Loucy (cell line): ENCODE results near the gene NMUR1.

Source experiments
- CTCF ChIP-seq: fragments of 200-600 bp; sonication (generic); conservative IDR thresholded peaks from 2 replicates; pipeline ENCODE4 v1.5.1; 2014; ENCODE audit warnings: mild to moderate bottlenecking, antibody characterized with exemption, low read length
- EZH2phosphoT487 ChIP-seq: fragments of 200-600 bp; IDR thresholded peaks from 2 replicates; pipeline ENCODE4 v1.6.1; 2018; ENCODE audit warnings: antibody characterized with exemption, mild to moderate bottlenecking, moderate library complexity, borderline replicate concordance

DNA sequence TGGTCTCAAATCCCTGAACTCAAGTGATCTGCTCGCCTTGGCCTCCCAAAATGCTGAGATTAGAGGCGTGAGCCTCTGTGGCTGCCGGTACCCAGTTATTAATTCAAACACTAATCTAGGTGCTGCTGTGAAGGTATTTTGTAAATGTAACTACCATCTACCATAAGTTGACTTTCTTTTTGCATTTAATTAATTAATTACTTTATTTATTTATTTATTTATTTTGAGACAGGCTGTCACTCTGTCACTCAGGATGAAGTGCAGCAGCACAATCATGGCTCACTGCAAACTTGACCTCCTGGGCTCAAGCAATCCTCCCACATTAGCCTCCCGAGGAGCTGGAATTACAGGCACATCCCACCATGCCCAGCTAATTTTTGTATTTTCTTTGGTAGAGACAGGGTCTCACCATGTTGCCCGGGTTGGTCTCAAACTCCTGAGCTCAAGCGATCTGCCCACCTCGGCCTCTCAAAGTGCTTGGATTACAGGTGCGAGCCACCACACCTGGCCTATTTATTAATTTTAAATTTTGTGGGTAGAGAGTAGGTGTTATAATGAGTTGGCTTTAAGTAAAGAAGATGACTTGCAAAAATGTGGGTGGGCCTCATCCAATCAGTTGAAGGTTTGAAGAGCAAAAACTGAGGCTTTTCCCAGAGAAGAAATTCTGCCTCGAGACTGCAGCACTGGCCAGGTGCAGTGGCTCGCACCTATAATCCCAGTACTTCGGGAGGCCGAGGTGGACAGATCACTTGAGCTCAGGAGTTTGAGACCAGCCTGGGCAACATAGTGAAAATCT lies 17.3 kb upstream of the NMUR1 start:
- no peak for TF ChIP-seq CTCF
- no peak for TF ChIP-seq EZH2phosphoT487
